Hepatocyte (in vitro differentiated cells): ENCODE data around the gene MAPKAP1. TPM values are rescaled to one million over a fixed set of nuclear protein-coding genes. Genes with fewer than 3 reads are reported as not detected.

ENCODE experiments used
- DNase-seq: peaks from one replicate; pipeline ENCODE4 v3.0.0-alpha.2; 2016; ENCODE audit warnings: low spot score
- H2AFZ ChIP-seq: fragments of 200-600 bp; sonication (generic); 2 replicates; pipeline ENCODE4 v1.6.0; 2016; ENCODE audit warnings: antibody characterized with exemption, mild to moderate bottlenecking
- H3K27ac ChIP-seq: fragments of 200-600 bp; sonication (generic); 2 replicates; pipeline ENCODE4 v1.5.1; 2016; ENCODE audit warnings: mild to moderate bottlenecking
- H3K27me3 ChIP-seq: fragments of 200-600 bp; sonication (generic); 2 replicates; pipeline ENCODE4 v1.6.1; 2016
- H3K36me3 ChIP-seq: fragments of 200-600 bp; sonication (generic); replicated peaks from 2 replicates; pipeline ENCODE4 v1.5.1; 2016; ENCODE audit warnings: low read depth; ENCODE audit not compliant: insufficient read depth
- H3K4me1 ChIP-seq: fragments of 200-600 bp; sonication (generic); 2 replicates; pipeline ENCODE4 v1.5.1; 2016; ENCODE audit warnings: mild to moderate bottlenecking, moderate library complexity; ENCODE audit not compliant: insufficient read depth
- H3K4me2 ChIP-seq: fragments of 200-600 bp; sonication (generic); 2 replicates; pipeline ENCODE4 v1.6.0; 2016
- H3K4me3 ChIP-seq: fragments of 200-600 bp; sonication (generic); 2 replicates; pipeline ENCODE4 v1.5.1; 2016; ENCODE audit warnings: mild to moderate bottlenecking
- H3K79me2 ChIP-seq: fragments of 200-600 bp; sonication (generic); 2 replicates; pipeline ENCODE4 v1.6.0; 2017; ENCODE audit warnings: mild to moderate bottlenecking
- H3K9me2 ChIP-seq: fragments of 200-600 bp; sonication (generic); replicated peaks from 2 replicates; pipeline ENCODE4 v1.6.0; 2017; ENCODE audit warnings: mild to moderate bottlenecking; ENCODE audit not compliant: insufficient read depth
- H3K9me3 ChIP-seq: fragments of 200-600 bp; sonication (generic); 2 replicates; pipeline ENCODE4 v1.5.1; 2016; ENCODE audit warnings: low read depth, mild to moderate bottlenecking
- H4K20me1 ChIP-seq: fragments of 200-600 bp; sonication (generic); 2 replicates; pipeline ENCODE4 v1.6.0; 2016; ENCODE audit warnings: mild to moderate bottlenecking; ENCODE audit not compliant: insufficient read depth, poor library complexity, severe bottlenecking
- EZH2 ChIP-seq: fragments of 200-600 bp; sonication (generic); IDR thresholded peaks from 2 replicates; pipeline ENCODE4 v1.6.1; 2016; ENCODE audit warnings: antibody characterized with exemption, mild to moderate bottlenecking, borderline replicate concordance
- EZH2phosphoT487 ChIP-seq: fragments of 200-600 bp; sonication (generic); IDR thresholded peaks from one replicate; pipeline ENCODE4 v1.6.1; 2018; ENCODE audit warnings: antibody characterized with exemption, mild to moderate bottlenecking, low read depth, moderate library complexity; ENCODE audit not compliant: unreplicated experiment, severe bottlenecking
- WGBS: methylation state at CpG from one replicate; pipeline ENCODE4 v1.1.6; 2016; ENCODE audit warnings: low lambda C conversion rate; ENCODE audit errors: missing lambda C conversion rate; 5-methylcytosine and 5-hydroxymethylcytosine counted together
- polyA plus RNA-seq: library from polyadenylated mRNA; unstranded; fragments of >200 nt; fragmentation: Nextera tagmentation; extraction: Ambion mirVana; gene quantifications from 2 replicates; pipeline ENCODE4 v1.2.1, GENCODE V29; 2016
- total RNA-seq: library from RNA; depleted of rRNA; stranded (reverse); fragments of >200 nt; gene quantifications from 2 replicates; pipeline ENCODE4 v1.2.3, GENCODE V29; 2014
- TF ChIP-seq, protein P1 (sequence below): fragments of 200-600 bp; sonication (generic); IDR thresholded peaks from 2 replicates; pipeline ENCODE4 v1.5.1; 2016; ENCODE audit warnings: antibody characterized with exemption, mild to moderate bottlenecking; ENCODE audit not compliant: poor library complexity

Gene MAPKAP1
- total and polyA plus RNA-seq, 2 experiments from 2014 or later = 74.5 to 79.4 TPM

DNA sequence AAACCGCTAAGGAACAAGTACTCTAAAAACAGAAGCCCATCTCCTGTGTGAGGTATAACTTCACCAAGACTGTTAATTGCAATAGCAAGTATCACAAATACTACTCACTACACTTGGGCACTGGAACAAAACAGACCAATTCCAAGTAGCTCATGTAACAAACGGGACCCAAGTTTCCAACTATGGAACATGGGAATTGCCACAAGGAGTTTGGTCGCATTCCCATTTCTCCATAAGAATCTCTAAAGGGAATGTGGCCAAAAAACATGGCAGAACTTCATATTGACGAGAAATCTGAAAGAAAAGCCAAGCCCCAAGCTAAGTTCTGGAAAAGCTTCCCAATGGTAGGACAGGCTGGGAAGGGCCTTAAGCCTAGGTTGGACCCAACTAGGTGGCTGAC lies 162.5 kb downstream of the MAPKAP1 start:
- Histone ChIP-seq H4K20me1 (no peaks in the 10 kb centered on the region), H3K9me3 (no peaks in the 10 kb centered on the region), H3K9me2 (no peaks in the 10 kb centered on the region), H3K4me2 (no peak overlapping the region), H3K79me2 (no peaks in the 10 kb centered on the region), H2AFZ (no peak overlapping the region), H3K27me3 (no peaks in the 10 kb centered on the region), H3K4me3 (no peak overlapping the region), H3K27ac (no peak overlapping the region), H3K36me3 (no peaks in the 10 kb centered on the region), H3K4me1 (peaks cover 4% of the 10 kb centered on the region)
- TF ChIP-seq, protein P1, sequence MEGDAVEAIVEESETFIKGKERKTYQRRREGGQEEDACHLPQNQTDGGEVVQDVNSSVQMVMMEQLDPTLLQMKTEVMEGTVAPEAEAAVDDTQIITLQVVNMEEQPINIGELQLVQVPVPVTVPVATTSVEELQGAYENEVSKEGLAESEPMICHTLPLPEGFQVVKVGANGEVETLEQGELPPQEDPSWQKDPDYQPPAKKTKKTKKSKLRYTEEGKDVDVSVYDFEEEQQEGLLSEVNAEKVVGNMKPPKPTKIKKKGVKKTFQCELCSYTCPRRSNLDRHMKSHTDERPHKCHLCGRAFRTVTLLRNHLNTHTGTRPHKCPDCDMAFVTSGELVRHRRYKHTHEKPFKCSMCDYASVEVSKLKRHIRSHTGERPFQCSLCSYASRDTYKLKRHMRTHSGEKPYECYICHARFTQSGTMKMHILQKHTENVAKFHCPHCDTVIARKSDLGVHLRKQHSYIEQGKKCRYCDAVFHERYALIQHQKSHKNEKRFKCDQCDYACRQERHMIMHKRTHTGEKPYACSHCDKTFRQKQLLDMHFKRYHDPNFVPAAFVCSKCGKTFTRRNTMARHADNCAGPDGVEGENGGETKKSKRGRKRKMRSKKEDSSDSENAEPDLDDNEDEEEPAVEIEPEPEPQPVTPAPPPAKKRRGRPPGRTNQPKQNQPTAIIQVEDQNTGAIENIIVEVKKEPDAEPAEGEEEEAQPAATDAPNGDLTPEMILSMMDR = no peak
- TF ChIP-seq EZH2 (no peak), EZH2phosphoT487 (no peak)
- no peak for DNase-seq
- WGBS = 91% methylated on average over 4 of the region's 4 CpGs

GRCh38 chr9:125541840-125542243 lies 165.2 kb downstream of the MAPKAP1 start:
- H4K20me1 ChIP-seq = no peaks in the 10 kb centered on the region
- no peak overlapping the region for H3K4me2 ChIP-seq
- H3K36me3 ChIP-seq = no peaks in the 10 kb centered on the region
- 64% methylated on average over 12 of the region's 12 CpGs for whole genome bisulfite sequencing
- no peaks in the 10 kb centered on the region for H3K9me3 ChIP-seq
- H3K27me3 ChIP-seq = no peaks in the 10 kb centered on the region
- DNase-seq = no peak
- no peaks in the 10 kb centered on the region for H3K9me2 ChIP-seq
- H3K27ac ChIP-seq = no peak overlapping the region
- no peaks in the 10 kb centered on the region for H3K79me2 ChIP-seq
- H3K4me3 ChIP-seq = no peak overlapping the region
- H2AFZ ChIP-seq = no peak overlapping the region
- H3K4me1 ChIP-seq = peaks cover 10% of the 10 kb centered on the region
- TF ChIP-seq EZH2phosphoT487 = no peak
- TF ChIP-seq, protein P1 = no peak
- TF ChIP-seq EZH2 = no peak

DNA sequence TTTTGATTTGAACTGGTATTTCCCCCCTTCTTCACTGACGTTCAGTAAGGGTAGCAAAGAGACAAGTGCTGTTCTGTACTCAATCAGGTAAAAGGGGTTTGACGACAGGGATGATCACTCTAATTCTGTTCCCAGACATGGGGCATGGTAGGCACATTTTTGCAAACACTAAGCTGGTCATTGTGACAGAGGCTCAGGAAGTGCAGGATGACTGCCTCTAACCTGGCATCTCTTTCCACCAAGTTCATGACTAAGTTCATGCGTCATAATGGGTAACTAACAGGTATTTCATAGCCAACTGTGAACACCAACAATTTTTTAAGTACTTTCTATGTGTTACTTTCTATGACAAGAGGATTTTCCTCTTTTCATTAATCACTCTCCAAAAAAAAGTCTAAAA lies 166.5 kb downstream of the MAPKAP1 start:
- Histone ChIP-seq H3K27me3 (no peaks in the 10 kb centered on the region), H3K9me2 (no peaks in the 10 kb centered on the region), H3K36me3 (no peaks in the 10 kb centered on the region), H3K4me3 (no peak overlapping the region), H3K4me2 (no peak overlapping the region), H4K20me1 (no peaks in the 10 kb centered on the region), H3K4me1 (peaks cover 10% of the 10 kb centered on the region), H3K79me2 (no peaks in the 10 kb centered on the region), H2AFZ (no peak overlapping the region), H3K9me3 (no peaks in the 10 kb centered on the region), H3K27ac (no peak overlapping the region)
- 91% methylated on average over 3 of the region's 3 CpGs for WGBS
- TF ChIP-seq, protein P1 = no peak
- no peak for TF ChIP-seq EZH2
- TF ChIP-seq EZH2phosphoT487 = no peak
- no peak for DNase-seq

GRCh38 chr9:125538092-125538473 lies 168.9 kb downstream of the MAPKAP1 start:
- Histone ChIP-seq H3K9me3 (no peaks in the 10 kb centered on the region), H4K20me1 (no peaks in the 10 kb centered on the region), H3K79me2 (no peaks in the 10 kb centered on the region), H3K27me3 (no peaks in the 10 kb centered on the region), H3K4me3 (no peak overlapping the region), H2AFZ (no peak overlapping the region), H3K4me2 (peak overlapping the region; percentile 39), H3K36me3 (no peaks in the 10 kb centered on the region), H3K4me1 (peaks cover 10% of the 10 kb centered on the region), H3K9me2 (no peaks in the 10 kb centered on the region), H3K27ac (peak overlapping the region; percentile 47)
- WGBS = 32% methylated on average over 2 of the region's 2 CpGs
- DNase-seq = peak; percentile 66
- TF ChIP-seq, protein P1 = no peak
- TF ChIP-seq EZH2 (no peak), EZH2phosphoT487 (no peak)
